Measurements from ENCODE around the gene BCAS1.
"Not testable (repeated sequence)": the region's sequence is repeated elsewhere in the genome, so short reads cannot be mapped to it uniquely, and the experiment has no call there.

Gene BCAS1

GRCh38 chr20:53983401-53983800 is 87.0 kb downstream of the BCAS1 start:
- DNase-seq (ENCODE audit: low read depth): no peak

- no peak for DNase-seq (ENCODE audit: low read depth)
Measured at GRCh38 chr20:53982624-53983023, 87.8 kb downstream of the BCAS1 start.

GRCh38 chr20:53981752-53982437 is 88.5 kb downstream of the BCAS1 start:
- DNase-seq (ENCODE audit: low read depth): no peak

- DNase-seq (ENCODE audit: low read depth): no peak
Measured at GRCh38 chr20:53981130-53981529, 89.3 kb downstream of the BCAS1 start.

- DNase-seq (ENCODE audit: low read depth): no peak
Measured at GRCh38 chr20:53980031-53980465, 90.3 kb downstream of the BCAS1 start.

DNA sequence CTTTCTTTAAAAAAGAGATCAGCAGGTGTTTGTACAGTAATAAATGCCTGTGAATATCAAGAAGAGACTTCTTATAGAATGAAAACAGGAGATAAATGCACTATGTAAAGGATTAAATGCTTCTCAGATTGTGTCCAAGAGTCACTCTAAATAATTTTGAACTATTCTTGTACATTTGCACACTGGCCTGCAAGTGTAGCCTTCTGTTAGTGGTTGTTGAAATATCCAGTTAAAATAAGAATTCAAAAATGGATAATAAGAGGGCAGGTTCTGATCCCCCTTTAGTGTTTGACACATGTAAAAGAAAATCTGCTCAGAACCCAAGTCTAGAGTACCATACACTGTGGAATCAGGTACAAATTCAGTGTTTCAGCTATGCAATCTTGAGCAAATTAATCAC is 91.9 kb downstream of the BCAS1 start:
- no peak for DNase-seq (ENCODE audit: low read depth)

DNA sequence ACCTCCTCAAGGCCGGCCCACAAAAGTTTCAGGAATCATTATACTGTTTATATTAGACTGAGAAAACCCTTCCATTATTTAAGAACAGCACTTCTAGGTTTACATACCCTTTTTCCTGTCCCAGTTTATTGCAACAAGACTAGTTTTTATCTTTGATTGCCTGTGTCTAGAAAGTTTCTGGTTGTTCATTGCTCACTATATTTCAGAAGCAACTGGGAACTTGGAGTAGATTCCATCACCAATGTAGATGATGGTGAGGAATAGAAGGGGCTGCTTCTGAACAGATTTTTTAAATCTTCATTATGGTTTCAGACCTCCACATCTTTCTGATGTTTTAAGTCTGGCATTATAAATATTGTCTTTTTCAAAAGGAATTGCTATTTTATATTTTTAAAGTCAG is 93.0 kb downstream of the BCAS1 start:
- no peak for DNase-seq (ENCODE audit: low read depth)

DNA sequence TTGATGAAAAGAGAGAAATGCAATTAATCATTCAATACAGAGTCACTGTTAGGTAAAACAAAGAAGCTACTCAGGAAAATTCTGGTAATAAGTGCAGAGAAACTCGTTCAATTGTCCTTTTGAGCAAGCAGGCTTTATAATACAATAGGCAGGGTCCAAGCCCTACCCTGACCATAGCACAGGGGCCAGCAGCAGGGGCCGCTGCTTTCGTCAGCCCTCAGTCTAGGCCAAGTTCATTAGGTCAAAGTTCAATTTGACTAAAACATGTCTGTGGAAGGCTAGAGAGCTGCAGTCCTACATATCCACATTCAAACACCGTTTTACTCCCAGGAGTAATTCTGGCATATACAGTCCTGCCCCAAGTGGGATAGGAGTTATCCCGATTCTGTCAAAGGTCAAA is 94.6 kb downstream of the BCAS1 start:
- DNase-seq (ENCODE audit: low read depth): no peak

GRCh38 chr20:53974785-53975555 is 95.4 kb downstream of the BCAS1 start:
- DNase-seq (ENCODE audit: low read depth): no peak

DNA sequence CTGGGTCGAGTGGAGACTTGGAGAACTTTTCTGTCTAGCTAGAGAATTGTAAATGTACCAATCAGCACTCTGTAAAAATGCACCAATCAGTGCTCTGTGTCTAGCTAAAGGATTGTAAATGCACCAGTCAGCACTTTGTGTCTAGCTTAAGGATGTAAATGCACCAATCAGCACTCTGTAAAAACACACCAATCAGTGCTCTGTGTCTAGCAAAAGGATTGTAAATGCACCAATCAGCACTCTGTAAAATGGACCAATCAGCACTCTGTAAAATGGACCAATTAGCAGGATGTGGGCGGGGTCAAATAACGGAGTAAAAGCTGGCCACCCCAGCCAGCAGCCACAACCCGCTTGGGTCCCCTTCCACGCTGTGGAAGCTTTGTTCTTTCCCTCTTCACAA is 96.5 kb downstream of the BCAS1 start:
- not testable (repeated sequence) for DNase-seq (ENCODE audit: low read depth)

DNA sequence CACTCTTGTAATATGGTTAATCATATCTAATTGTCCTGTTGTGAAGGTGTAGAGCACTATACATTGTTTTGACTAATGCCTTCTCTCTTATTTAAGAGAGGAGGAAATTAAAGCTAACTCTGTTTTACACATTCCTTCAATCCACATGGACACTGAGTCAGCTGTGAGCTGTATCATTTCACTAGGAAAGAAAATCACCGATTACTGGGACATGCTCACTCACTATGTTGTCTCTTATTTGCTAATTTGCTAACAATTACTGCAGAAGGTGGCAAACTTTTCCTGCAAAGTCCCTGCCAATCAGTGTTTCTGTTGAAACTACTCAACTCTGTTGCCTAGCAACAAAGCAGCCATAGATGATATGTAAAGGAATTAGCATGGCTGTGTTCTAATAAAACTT is 98.2 kb downstream of the BCAS1 start:
- no peak for DNase-seq (ENCODE audit: low read depth)

GRCh38 chr20:53971096-53971683 is 99.2 kb downstream of the BCAS1 start:
- no peak for DNase-seq (ENCODE audit: low read depth)

DNA sequence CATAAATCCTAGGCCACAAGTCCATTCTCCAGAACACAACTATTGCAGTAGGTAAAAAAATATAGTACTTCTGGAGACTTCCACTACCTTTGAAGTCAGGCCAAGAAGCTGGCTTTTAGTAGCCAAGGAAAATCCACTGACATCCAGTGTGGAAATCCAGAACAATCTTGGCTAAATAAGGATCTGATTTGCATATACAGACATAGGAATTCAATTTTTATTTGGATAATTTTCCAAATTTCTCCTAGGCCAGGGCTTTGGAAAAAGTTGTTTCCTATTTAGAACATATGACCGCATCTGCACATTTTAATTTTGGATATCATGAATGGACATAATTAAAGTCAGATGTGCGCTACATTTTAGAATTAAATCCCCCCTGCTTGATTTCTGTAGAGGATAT is 100.2 kb downstream of the BCAS1 start:
- no peak for DNase-seq (ENCODE audit: low read depth)

DNA sequence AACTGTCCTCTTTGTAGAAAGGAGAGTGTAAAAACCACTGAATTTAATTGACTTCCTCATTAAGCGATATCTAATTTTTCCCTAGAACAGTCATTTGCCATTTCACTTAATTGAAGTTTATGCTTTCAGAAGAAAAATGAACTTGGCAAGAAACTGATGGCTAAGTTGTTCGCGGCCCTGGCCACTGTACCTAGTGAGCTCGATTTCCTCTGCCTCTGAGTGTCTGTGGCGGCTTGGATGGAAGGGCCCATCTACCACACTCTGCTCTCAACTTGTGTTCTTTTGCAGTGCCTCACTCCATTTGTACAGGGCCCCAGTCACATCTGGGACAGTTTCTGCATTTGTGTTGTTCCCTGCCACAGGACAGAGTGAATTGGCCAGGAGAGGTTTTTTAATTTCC is 102.9 kb downstream of the BCAS1 start:
- DNase-seq (ENCODE audit: low read depth): no peak

GRCh38 chr20:53966774-53967398 is 103.5 kb downstream of the BCAS1 start:
- no peak for DNase-seq (ENCODE audit: low read depth)

DNA sequence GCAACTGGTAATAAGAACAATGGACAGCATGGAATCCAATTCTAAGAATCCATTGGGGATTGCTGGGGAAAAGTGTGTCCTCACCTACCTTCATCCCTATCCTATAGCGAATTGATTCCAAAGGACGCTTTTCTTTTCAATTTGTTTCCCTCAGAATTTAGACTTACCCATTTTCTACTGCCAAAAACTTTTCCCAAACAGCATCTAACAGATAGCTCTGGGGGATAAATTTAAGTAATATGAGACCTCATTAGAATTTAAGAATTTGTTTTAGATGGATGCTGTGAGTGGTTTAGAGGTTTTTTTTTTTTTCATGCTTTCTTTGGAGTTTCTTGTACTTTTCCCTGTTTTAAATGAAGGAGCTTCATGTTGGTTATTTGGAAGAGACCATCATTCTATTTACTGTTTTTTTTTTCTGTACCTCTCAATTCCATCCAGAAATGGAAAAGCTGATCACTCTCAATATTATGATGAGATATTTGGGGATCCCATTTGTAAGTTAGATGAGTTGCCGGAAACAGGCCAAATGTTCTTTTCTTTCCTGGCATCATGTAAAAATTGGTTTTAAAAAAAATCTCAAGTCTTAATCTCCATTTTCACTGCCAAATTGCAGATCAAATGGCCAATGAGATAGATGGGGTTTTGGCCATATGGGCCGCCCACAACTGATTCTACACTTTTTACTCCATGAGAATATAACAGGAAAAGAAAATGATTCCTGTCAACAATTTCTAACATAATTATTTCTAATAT is 105.7 kb downstream of the BCAS1 start:
- DNase-seq (ENCODE audit: low read depth): no peak

GRCh38 chr20:53964067-53964466 is 106.3 kb downstream of the BCAS1 start:
- no peak for DNase-seq (ENCODE audit: low read depth)

DNA sequence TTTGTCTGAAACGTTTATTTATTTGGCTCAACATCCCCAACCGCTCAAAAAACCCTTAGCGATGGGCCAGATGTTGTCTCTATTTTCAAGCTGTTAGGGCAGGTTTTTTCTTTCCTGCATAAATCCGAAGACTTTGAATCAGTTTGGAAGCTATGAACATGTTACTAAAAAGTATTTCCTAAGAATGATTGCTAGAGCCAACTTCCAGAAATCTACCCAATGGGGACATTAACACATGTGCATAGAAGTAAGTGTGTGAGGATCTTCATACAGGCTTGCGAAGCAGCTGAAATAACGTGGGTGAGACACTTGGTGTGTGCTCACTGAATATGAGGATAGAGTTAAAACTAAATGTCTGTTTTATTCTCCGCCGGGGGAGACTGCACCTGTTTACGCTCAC is 106.8 kb downstream of the BCAS1 start:
- no peak for DNase-seq (ENCODE audit: low read depth)

DNA sequence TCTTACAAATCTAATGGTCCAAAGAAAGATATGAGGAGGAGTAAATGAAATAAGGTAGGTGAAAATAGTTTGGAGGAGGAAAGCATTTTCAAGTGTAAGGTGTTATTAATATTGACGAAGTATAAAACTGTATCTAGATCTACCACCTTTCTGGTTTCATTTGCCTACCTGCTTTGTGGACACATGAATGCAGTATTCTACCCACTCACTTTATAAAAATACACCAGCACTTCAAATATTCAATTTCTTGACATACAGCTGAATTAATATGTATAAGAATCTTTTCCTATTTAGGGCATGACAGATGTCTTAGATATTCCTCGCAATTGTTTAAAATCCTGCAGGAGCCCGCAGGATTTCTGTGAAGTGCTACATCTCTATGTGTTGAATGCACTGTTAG is 108.0 kb downstream of the BCAS1 start:
- no peak for DNase-seq (ENCODE audit: low read depth)

DNA sequence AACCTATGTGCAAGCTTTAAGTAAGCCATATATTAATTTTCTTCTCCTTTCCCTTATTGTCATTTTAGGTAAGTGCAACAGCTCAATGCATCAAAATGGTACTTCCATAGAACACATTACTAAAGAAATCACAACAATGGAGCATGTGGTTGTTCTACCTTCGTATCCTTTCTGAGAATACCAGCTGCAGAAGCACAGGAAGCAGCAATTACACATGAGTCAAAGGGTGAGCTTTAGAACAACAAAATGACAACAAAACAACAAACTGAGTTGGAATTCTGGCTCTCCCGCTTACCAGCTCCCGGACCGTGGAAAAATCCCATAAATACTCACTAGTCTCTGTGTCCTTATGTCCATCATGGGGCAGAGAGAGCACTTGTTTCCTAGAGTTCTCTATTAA is 108.9 kb downstream of the BCAS1 start:
- DNase-seq (ENCODE audit: low read depth): no peak

- no peak for DNase-seq (ENCODE audit: low read depth)
Measured at GRCh38 chr20:53960579-53961272, 109.7 kb downstream of the BCAS1 start.
